Retina (tissue), 1 donor: ENCODE results near the gene SMPD2.

Experiments used
- DNase-seq: peaks from one replicate; pipeline ENCODE4 v3.0.0-alpha.2; 2016

Gene SMPD2

DNA sequence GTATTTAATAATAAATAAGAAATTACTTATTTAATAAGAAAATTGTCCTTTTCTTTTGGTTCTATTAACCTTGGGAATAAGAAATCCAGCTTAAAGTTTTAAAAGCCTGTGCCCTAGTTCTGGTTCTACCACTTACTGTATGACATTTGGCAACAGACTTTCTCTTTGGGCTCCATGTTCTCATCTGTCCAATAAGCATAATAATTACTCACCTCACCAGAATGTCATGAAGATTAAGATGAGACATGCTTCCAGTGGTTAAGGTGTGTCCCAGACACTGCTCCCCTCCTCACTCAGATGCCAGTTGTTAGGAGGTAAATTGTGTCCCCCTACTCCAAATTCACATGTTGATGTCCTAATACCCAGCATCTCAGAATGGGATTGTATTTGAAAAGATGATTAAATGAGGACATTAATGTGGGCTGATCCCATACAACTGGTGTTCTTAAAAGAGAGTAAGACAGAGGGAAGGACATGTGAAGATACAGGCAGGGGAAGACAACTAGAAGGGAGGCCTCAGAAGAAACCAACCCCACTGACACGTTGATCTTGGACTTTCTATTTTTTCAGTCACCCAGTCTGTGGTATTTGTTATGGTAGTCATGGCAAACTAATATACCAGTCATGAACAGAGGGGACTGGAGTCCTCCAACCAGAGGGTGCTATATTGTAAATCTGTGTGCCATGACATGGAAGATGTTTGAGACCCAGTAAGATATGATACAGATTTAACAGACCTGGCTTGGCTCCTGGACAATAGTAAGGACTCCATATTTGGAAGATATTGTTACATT lies 21.4 kb downstream of the SMPD2 start:
- no peak for DNase-seq

GRCh38 chr6:109465772-109466171 lies 25.2 kb downstream of the SMPD2 start:
- DNase-seq = no peak

- no peak for DNase-seq
Measured at GRCh38 chr6:109466212-109466923, 25.8 kb downstream of the SMPD2 start.

- DNase-seq = no peak
Measured at GRCh38 chr6:109467696-109468095, 27.2 kb downstream of the SMPD2 start.

- DNase-seq = no peak
Measured at GRCh38 chr6:109469591-109470189, 29.2 kb downstream of the SMPD2 start.

DNA sequence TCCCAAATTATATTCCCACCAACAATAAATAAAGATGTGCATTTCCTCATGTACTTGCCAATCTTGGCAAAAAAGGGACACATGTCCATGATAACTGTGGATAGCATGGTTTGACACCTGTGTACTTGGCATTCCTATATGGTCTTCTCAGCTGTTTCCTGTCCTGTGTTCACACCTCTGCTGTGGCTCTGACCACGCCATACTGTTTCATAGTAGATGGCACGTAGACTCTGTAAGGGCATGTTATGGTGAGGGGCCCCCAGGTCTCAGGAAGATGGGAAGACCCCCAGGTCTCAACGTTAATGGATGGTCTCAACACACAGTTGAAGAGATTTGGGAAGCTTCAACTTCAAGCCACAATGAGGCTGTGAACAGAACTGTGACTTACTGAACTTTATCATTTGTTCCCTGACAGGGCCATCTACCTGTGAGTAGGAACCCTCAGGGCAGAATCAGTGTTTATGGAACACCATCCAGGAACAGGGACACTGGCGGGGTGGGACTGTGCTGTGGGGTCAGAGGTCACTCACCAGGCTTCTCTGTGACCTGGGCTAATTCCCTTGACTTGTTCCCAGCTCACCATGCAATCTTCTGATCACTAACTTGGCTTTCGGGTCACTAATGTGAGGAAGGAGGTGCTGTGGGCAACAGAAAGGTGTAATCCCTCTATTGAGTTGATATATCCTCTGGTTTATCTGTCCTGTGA lies 30.7 kb downstream of the SMPD2 start:
- no peak for DNase-seq

- DNase-seq = no peak
Measured at GRCh38 chr6:109472132-109472995, 31.8 kb downstream of the SMPD2 start.

GRCh38 chr6:109473120-109473519 lies 32.6 kb downstream of the SMPD2 start:
- DNase-seq = no peak

DNA sequence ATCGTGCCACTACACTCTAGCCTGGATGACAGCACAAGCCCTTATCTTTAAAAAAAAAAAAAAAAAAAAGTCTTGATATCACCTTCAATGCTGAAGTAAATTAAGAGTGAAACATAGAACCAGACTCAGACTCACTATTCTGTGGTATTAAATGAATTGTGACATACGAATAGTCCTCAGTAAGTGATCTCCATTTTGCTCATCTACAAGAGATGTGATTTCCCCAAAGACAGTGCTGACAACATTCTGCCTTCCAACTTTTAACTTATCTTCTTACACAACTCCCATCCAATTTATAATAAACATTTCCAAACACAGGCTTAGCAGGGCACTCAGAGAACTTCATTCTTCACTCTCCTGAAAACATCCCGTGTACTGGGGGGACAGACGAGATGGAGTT lies 34.5 kb downstream of the SMPD2 start:
- no peak for DNase-seq

DNA sequence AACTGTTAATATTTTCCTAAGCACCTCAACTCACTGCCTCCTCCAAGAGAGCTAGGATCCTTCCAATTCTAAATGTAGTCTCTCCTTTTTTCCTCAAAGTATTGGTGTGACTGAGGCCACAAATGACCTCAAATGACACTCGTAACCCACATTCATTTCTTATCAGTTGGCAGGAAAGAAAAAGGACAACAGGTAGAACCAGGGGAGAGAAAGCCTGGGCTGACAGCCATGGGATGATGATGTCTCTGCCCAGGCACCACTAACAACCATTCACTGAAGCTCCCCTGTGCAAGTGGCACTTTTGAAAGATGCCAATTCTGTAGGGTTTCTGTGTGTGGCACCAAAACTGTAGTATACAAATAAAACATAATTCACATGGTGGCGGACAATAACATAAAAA lies 35.1 kb downstream of the SMPD2 start:
- DNase-seq = no peak

DNA sequence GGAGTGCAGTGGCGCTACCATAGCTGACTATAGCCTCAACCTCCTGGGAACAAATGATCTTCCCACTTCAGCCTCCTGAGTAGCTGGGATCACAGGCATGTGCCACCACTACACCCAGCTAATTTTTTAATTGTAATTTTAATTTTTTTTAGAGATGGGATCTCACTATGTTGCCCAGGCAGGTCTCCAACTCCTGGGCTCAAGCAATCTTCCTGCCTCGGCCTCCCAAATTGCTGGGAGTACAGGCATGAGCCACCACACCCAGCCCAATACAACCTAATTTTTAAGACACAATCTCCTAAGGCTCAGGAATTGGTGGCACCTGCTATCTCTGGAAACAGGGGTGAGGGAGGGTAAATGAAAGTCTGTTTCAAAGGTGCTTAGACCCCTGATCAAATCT lies 36.7 kb downstream of the SMPD2 start:
- DNase-seq = no peak

GRCh38 chr6:109477725-109478124 lies 37.2 kb downstream of the SMPD2 start:
- no peak for DNase-seq

- DNase-seq = no peak
Measured at GRCh38 chr6:109478222-109478805, 37.8 kb downstream of the SMPD2 start.

DNA sequence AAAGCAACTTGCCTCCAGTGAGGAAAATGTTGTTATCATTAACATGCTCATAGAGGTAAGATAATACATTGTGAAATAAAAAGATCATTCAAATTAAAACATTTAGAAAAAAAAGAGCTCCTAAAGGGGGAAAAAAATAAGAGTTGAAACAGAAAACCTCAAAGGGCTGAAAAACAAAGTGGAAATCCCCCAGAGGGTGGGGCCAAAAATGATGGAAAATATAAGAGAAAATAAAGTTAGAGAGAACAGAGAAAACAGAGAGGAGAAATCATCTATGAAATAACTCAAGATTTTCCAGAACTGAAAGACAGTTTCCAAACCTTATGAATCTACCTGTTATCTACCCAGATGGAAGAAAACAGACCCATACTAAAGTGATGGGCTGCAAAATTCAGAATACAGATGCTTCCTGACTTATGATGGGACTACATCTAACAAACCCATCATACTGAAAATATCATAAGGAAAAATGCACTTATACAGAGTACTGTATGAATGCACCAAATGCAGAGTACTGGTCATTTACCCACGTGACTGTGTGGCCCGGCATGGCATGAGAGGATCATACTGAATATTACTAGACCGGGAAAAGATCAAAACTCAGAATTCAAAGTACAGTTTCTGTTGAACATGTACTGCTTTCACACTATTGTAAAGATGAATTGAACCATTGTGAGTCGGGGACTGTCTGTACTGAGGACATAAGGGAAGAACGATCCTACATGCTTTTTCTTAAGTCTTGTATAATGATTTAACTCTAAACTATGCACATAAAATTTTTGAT lies 38.5 kb downstream of the SMPD2 start:
- no peak for DNase-seq

- no peak for DNase-seq
Measured at GRCh38 chr6:109480993-109481480, 40.5 kb downstream of the SMPD2 start.

DNA sequence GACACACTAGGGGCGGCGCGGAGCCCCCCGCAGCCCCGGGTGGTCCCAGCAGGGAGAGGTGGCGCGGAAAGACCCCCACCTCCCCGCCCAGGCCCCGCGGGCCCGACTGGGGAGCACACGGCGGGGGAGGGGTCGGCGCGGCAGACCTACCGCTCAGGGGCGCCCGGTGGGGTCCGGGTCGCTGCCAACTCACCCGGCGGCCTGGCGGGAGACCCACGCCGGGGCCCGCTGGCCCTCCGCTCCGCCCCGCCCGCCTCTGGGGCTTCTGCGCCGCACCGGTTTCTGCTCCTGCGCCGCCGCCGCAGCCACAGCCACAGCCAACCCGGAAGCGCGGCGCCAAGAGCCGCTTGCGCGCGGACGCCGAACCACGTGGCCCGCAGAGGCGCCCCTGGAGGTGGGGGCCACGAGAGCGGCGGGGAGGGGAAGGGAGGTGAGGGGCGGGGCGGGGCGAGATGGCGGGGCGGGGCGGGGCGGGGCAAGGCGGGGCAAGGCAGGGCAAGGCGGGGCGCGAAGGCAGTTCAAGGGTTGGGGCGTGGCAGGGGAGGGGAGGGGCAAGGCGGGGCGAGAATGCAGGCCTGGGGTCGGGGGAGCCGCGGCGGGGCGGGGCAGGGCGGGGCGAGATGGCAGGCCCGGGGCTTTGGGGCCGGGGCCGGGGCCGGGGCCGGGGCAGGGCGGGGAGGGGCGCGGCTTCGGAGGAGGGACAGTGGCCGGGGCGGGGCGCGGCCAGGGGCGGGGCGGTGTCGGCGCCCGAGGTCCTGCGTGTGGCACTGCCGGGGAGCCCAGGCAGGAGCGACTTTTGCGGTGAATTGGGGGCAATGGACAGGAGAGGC lies 42.6 kb downstream of the SMPD2 start, which contains the start of gene ZBTB24:
ZBTB24 (minus strand) TSS at position 315 of the 830 bp plus-strand sequence. CDS start 1,193 bp downstream, outside the sequence.
- DNase-seq = peak; percentile 77

- DNase-seq = peak; percentile 51
Measured at GRCh38 chr6:109483735-109484057, 43.2 kb downstream of the SMPD2 start.

DNA sequence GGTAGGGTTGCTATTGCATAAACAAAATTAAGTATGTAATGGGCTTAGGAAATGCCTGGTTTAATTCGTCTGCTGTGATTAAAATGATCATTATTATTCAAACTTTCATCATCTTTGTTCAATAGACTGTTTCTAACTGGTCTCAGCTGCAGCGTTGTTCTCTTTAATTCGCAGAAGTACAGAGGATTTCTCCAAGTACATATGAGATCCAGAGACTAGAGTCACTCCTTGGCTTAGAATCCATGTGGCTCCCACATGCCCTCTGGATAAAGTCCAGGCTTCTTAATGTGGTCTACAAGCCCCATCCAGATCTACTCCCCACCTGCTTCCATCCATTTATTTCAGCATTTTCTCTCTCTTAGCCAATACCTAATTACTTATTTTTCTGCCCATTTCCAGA lies 43.6 kb downstream of the SMPD2 start:
- no peak for DNase-seq

GRCh38 chr6:109485266-109485935 lies 44.9 kb downstream of the SMPD2 start:
- no peak for DNase-seq
